PC-3 (cell line): ENCODE results near the gene RPSA. TPM values are rescaled to one million over a fixed set of nuclear protein-coding genes. Genes with fewer than 3 reads are reported as not detected.
A peak's percentile ranks its signal among the peaks of the same experiment; 100 is the strongest.

Source experiments
- ATAC-seq: fragments of 200-7000 bp; cut with Tn5 transposase; 2 replicates; pipeline ENCODE4 v1.9.1; 2020; ENCODE audit warnings: mild to moderate bottlenecking, moderate library complexity
- BruUV-seq: library from RNA; stranded (reverse); fragments of 400-500 nt; replicated peaks from 2 replicates; lab custom pipeline; 2021; lab: Mats Ljungman, UMichigan
- CTCF ChIA-PET: fragments of 300-600 bp; sonication (Branson Sonifier 250); formaldehyde crosslinking; loops from one replicate; lab custom pipeline; 2022; ENCODE audit warnings: antibody characterized with exemption; lab: Charles Lee
- POLR2A ChIA-PET: fragments of 300-600 bp; sonication (Branson Sonifier 250); formaldehyde crosslinking; loops from one replicate; lab custom pipeline; 2022; ENCODE audit warnings: antibody characterized with exemption; ENCODE audit not compliant: unreplicated experiment; lab: Charles Lee
- DNase-seq: peaks from one replicate; pipeline ENCODE4 v3.0.0-alpha.2; 2015
- H2AFZ ChIP-seq: fragments of 300-600 bp; sonication (generic); 2 replicates; pipeline ENCODE4 v1.6.0; 2016; ENCODE audit warnings: antibody characterized with exemption, low read length
- H3F3A ChIP-seq: fragments of 300-600 bp; sonication (generic); one replicate; pipeline ENCODE4 v1.6.0; 2017; ENCODE audit warnings: antibody characterized with exemption, low read length, control low read depth, mild to moderate bottlenecking; ENCODE audit not compliant: unreplicated experiment
- H3K27ac ChIP-seq: fragments of 300-600 bp; sonication (generic); 2 replicates; pipeline ENCODE4 v1.5.1; 2016; ENCODE audit warnings: mild to moderate bottlenecking, low read length
- H3K27me3 ChIP-seq: fragments of 300-600 bp; sonication (generic); 2 replicates; pipeline ENCODE4 v1.6.1; 2016; ENCODE audit warnings: low read length, mixed read lengths
- H3K36me3 ChIP-seq: fragments of 300-600 bp; sonication (generic); 2 replicates; pipeline ENCODE4 v1.6.1; 2016; ENCODE audit warnings: low read depth, mixed run types, low read length, mixed read lengths
- H3K4me1 ChIP-seq: fragments of 300-600 bp; sonication (generic); 2 replicates; pipeline ENCODE4 v1.5.1; 2016; ENCODE audit warnings: low read length; ENCODE audit not compliant: insufficient read depth
- H3K4me2 ChIP-seq: fragments of 300-600 bp; sonication (generic); 2 replicates; pipeline ENCODE4 v1.6.0; 2016; ENCODE audit warnings: low read length
- H3K4me3 ChIP-seq: fragments of 300-600 bp; sonication (generic); 2 replicates; pipeline ENCODE4 v1.5.1; 2016; ENCODE audit warnings: mild to moderate bottlenecking, low read length, mixed read lengths
- H3K79me2 ChIP-seq: fragments of 300-600 bp; sonication (generic); 2 replicates; pipeline ENCODE4 v1.6.1; 2017; ENCODE audit warnings: low read length, mixed read lengths
- H3K9ac ChIP-seq: fragments of 300-600 bp; sonication (generic); 2 replicates; pipeline ENCODE4 v1.6.0; 2016; ENCODE audit warnings: mild to moderate bottlenecking, low read length
- H3K9me2 ChIP-seq: fragments of 300-600 bp; sonication (generic); replicated peaks from 2 replicates; pipeline ENCODE4 v1.6.1; 2016; ENCODE audit warnings: mixed run types, low read length, mixed read lengths
- H3K9me3 ChIP-seq: fragments of 300-600 bp; sonication (generic); 2 replicates; pipeline ENCODE4 v1.6.1; 2016; ENCODE audit warnings: low read length, mixed read lengths
- H4K20me1 ChIP-seq: fragments of 300-600 bp; sonication (generic); 2 replicates; pipeline ENCODE4 v1.6.1; 2016; ENCODE audit warnings: low read length, mixed read lengths
- CTCF ChIP-seq: fragments of 300-600 bp; sonication (generic); conservative IDR thresholded peaks from 2 replicates; pipeline ENCODE4 v1.5.1; 2017; ENCODE audit warnings: antibody characterized with exemption, low read depth, mild to moderate bottlenecking, low read length
- EZH2 ChIP-seq: fragments of 300-600 bp; sonication (generic); IDR thresholded peaks from one replicate; pipeline ENCODE4 v1.6.1; 2017; ENCODE audit warnings: antibody characterized with exemption, mild to moderate bottlenecking, low read length; ENCODE audit not compliant: unreplicated experiment
- EZH2phosphoT487 ChIP-seq: fragments of 300-600 bp; sonication (generic); IDR thresholded peaks from 2 replicates; pipeline ENCODE4 v1.6.1; 2018; ENCODE audit warnings: mild to moderate bottlenecking, antibody characterized with exemption, low read length, borderline replicate concordance
- intact Hi-C: fragments of 100-400 bp; cut with micrococcal nuclease; formaldehyde crosslinking; loops from 2 replicates; pipeline ENCODE4 v1.9.0; 2023
- total RNA-seq: library from RNA; depleted of rRNA; stranded (reverse); fragments of >200 nt; gene quantifications from 2 replicates; pipeline ENCODE4 v1.2.3, GENCODE V29; 2014

RPSA gene
- total RNA-seq, 1 experiment from 2014 or later = 2,722 TPM

- intact Hi-C loops = loop anchor here (1.0 kb wide), 1 partner anchor 22 kb away; no protein-coding TSS in a partner anchor
- peak overlapping the region; percentile 85 for H3K4me3 ChIP-seq
- peaks cover 35% of the 10 kb centered on the region for H3K36me3 ChIP-seq
- H3K27ac ChIP-seq = peak overlapping the region; percentile 69
- H2AFZ ChIP-seq = peak overlapping the region; percentile 97
- TF ChIP-seq EZH2 (no peak), EZH2phosphoT487 (no peak), CTCF (no peak)
- peak overlapping the region; percentile 91 for H3K4me2 ChIP-seq
- ATAC-seq (no peak), DNase-seq (no peak)
- no peaks in the 10 kb centered on the region for H3K9me3 ChIP-seq
- H3K4me1 ChIP-seq = peaks cover 26% of the 10 kb centered on the region
- CTCF ChIA-PET = interaction anchor here (0.6 kb wide), 1 partner anchor 903 kb away, joined by 3 read pairs; no protein-coding TSS in a partner anchor
- H3K9ac ChIP-seq = peak overlapping the region; percentile 96
- no peaks in the 10 kb centered on the region for H3K27me3 ChIP-seq
- H3K9me2 ChIP-seq = no peaks in the 10 kb centered on the region
- peaks cover 41% of the 10 kb centered on the region for H3K79me2 ChIP-seq
- TSS peak; percentile 90 for BruUV-seq
- peaks cover 10% of the 10 kb centered on the region for H3F3A ChIP-seq
- POLR2A ChIA-PET = no interaction called here
- H4K20me1 ChIP-seq = peaks cover 39% of the 10 kb centered on the region
Observed at GRCh38 chr3:39405687-39406367, 693 bp upstream of the RPSA start.

GRCh38 chr3:39407259-39407629 is 724 bp downstream of the RPSA start:
- peaks cover 53% of the 10 kb centered on the region for H4K20me1 ChIP-seq
- no peaks in the 10 kb centered on the region for H3K9me3 ChIP-seq
- ATAC-seq = no peak
- peaks cover 49% of the 10 kb centered on the region for H3K36me3 ChIP-seq
- ChIA-PET POLR2A (no interaction called here), CTCF (no interaction called here)
- TF ChIP-seq EZH2phosphoT487 = no peak
- TF ChIP-seq CTCF = no peak
- no peak for TF ChIP-seq EZH2
- H3K4me3 ChIP-seq = peak overlapping the region; percentile 85
- H3K9me2 ChIP-seq = no peaks in the 10 kb centered on the region
- H3K9ac ChIP-seq = peak overlapping the region; percentile 96
- H3K79me2 ChIP-seq = peaks cover 41% of the 10 kb centered on the region
- peaks cover 26% of the 10 kb centered on the region for H3K4me1 ChIP-seq
- no peaks in the 10 kb centered on the region for H3K27me3 ChIP-seq
- no peak for DNase-seq
- peaks cover 13% of the 10 kb centered on the region for H3F3A ChIP-seq
- BruUV-seq = no TSS peak
- H3K27ac ChIP-seq = peak overlapping the region; percentile 69
- intact Hi-C loops = no loop called here
- H3K4me2 ChIP-seq = peak overlapping the region; percentile 91
- H2AFZ ChIP-seq = no peak overlapping the region
